GM10266 (cell line): ENCODE measurements around the gene LENEP.

ENCODE experiments used
- DNase-seq: peaks from one replicate; pipeline ENCODE4 v3.0.0; 2012; ENCODE audit errors: extremely low spot score
- TF ChIP-seq, protein P1 (sequence below): IDR thresholded peaks from 2 replicates; pipeline ENCODE4 v1.5.1; 2012; ENCODE audit warnings: mild to moderate bottlenecking, low read depth; ENCODE audit not compliant: control insufficient read depth, insufficient read depth; ENCODE audit errors: missing control alignments

Gene LENEP

DNA sequence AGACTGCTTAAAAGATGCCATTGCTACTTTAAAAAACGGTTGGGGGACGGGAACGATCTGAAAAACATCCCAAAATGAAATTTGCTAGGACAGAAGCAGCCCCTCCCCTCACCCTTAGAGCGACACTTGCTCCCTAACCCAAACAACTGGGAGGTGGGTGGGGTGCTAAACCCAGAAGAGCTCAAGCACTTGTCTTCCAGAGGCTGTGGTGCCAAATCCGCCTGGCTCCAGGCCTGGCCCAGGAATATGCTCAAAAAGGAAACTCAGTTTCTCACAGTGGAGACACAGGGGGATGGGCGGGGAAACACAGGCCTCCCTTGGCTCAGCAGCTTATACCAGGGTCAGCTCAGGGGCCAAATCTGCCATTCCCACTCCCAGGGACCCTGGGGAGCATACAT, 36.8 kb upstream of the LENEP start:
- DNase-seq: no peak
- TF ChIP-seq, protein P1, sequence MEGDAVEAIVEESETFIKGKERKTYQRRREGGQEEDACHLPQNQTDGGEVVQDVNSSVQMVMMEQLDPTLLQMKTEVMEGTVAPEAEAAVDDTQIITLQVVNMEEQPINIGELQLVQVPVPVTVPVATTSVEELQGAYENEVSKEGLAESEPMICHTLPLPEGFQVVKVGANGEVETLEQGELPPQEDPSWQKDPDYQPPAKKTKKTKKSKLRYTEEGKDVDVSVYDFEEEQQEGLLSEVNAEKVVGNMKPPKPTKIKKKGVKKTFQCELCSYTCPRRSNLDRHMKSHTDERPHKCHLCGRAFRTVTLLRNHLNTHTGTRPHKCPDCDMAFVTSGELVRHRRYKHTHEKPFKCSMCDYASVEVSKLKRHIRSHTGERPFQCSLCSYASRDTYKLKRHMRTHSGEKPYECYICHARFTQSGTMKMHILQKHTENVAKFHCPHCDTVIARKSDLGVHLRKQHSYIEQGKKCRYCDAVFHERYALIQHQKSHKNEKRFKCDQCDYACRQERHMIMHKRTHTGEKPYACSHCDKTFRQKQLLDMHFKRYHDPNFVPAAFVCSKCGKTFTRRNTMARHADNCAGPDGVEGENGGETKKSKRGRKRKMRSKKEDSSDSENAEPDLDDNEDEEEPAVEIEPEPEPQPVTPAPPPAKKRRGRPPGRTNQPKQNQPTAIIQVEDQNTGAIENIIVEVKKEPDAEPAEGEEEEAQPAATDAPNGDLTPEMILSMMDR: no peak

DNA sequence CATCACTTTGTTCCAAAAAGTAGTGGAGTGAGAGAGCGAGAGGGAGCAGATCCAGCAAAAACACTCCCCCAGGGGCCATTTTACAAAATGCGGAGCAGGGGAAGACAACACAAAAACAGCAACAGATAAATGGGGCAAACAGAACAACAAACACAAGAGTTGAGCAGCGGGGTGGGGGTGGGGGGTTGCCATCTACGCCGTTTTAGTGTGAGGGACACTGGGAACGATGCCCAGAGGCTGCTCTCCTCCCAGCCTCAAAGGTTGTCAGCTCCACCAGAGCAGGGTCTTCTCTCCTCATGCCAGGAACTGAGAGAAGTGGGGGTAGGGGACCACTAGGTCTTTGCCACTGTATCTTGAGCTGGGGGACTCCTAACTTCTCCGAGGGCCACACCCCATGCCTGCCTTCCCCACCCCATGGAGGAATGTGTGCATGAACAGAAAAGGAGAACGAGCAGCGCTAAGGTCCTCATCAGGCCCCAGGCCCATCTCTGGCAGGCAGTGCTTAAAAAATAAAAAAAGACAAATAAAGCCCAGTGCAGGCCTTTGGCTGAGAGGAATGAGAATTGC, 36.2 kb upstream of the LENEP start:
- DNase-seq: no peak
- TF ChIP-seq, protein P1: no peak

DNA sequence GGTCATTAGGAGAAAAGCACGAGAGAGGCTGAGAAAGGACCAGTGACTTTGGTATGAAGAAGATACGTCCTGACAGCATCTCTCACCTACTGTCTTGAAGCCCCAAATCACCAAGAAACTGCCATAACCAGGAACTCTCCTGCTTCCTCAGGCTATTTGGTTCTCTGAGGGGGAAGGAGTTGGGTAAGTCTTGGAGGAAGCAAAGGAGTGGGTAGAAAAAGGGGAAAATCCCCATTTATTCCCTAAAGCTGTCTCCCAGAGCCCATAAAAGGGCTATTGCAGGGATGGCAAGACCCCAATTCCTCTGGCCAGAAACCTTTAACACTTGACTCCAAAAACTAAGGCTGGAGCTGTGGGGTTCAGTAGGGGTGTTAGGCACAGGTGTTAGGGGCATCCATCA, 35.4 kb upstream of the LENEP start:
- no peak for DNase-seq
- TF ChIP-seq, protein P1: no peak

DNA sequence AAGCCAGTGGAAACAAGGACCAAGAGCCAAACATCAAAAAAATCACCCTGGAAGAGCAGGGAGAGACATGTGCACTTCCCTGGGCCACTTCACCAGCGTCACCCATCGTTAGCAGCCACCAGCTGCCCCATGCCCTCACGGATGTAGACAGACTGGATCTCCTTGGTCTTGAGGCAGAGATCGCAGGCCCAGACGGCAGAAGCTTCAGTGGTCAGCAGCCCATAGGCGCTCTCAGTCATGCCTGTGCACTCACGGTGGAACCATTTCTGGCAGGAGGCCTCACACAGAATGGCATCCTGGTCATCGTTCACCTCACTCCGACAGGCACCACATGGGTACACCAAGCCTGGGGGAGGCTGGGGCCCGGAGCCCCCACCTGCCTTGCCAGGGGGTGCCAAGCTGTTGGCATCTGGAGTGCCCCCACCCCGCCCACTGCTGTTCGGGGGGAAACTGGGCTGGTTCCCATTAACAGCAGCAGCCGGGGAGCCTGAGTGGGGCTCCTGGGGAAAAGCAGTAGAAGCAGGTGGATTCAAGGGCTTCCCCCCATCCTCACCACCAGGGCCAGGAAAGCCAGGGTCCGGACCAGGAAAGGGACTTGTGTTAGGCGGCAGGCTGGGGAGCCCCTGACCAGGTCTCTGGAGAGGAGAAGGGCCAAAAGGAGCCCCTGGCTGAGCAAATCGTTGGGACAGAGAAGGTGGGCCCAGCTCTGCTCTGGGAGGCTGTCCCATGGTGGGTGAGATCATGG, 34.5 kb upstream of the LENEP start:
- DNase-seq: no peak
- TF ChIP-seq, protein P1: no peak

DNA sequence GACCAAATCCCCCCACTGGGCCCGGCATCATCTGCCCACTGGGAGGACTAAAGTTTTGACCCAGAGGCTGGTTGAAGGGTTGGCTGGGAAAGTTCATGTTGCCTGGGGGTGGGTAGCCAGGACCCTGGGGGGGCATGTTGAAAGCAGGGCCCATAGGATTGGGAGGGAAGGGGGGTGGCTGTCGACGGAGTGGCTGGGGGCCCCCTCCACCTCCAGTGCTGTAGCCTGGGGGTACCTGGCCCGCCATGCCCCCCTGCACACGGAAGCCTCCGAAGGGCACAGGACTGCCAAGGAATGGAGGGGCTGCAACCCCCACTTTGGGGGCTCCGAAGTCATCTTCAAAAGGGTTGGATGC, 34.0 kb upstream of the LENEP start:
- no peak for DNase-seq
- TF ChIP-seq, protein P1: no peak

DNA sequence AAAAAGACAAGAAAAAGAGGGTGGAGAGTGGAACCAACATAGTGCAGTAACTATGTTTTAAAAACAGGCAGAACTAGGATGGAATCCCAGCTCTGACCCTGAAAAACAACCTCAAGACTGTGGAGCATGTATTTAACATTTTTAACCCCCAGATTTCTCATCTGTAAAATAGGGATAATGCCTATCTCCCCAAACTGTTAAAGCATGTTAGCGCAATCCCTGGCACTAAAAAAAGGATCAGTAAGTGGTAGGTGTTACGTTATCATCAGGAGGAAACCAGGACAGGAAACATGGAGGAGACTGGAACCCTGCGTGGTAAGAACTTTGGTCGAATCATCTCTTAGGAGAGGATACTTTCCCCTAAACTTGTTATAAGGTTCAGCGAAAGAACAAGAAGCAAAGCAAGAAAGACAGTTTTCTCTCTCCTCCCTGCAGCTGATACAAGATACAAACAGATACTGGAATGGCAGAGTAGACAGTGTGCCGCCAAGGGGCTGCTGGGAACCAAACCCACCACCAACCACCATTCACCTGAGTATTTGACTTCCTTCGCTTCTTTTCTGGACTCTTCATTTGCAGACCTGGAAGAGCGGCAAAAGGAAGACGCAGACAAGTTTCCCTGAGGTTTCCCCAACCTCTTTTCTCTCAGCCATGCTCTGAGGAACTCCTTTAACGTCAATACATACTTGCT, 32.8 kb upstream of the LENEP start:
- TF ChIP-seq, protein P1: no peak
- DNase-seq: no peak
